ENCODE measurements around the gene SIPA1L3. TPM values are rescaled to one million over a fixed set of nuclear protein-coding genes. Genes with fewer than 3 reads are reported as not detected.

Gene SIPA1L3
- total RNA-seq, 4 donors from 2014 or later: 50.0 to 69.8 (median 53.6) TPM

DNA sequence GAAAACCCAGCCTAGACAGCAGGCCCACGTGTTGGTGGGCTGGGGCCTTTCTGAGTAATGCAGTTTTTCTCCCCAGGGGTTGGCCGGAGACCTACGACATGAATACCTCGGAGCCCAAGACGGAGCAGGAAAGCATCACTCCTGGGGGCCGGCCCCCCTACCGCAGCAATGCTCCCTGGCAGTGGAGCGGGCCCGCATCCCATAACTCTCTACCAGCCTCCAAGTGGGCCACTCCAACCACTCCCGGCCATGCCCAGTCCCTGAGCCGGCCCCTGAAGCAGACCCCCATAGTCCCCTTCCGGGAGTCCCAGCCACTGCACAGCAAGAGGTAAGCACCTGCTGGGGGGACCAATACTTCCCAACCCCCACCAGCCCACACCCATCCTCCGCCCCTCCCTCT lies 234.1 kb downstream of the SIPA1L3 start:
- H3K4me3 ChIP-seq (ENCODE audit: low read depth, poor library complexity, severe bottlenecking): no peak overlapping the region
- WGBS, 2 donors: 93 to 96% methylated on average over 13 of the region's 13 CpGs
- no peak for DNase-seq (ENCODE audit: low spot score in 2 of 2)
- intact Hi-C loops (cut with DNase I; ENCODE audit: low total_unique reads): loop anchor here (10.0 kb wide), 1 partner anchor 84 kb away; the partner anchor contains the start of gene DPF1
- no peak for TF ChIP-seq POLR2A (IDR thresholded peaks at IDR 0.05)
- TF ChIP-seq, protein P1, sequence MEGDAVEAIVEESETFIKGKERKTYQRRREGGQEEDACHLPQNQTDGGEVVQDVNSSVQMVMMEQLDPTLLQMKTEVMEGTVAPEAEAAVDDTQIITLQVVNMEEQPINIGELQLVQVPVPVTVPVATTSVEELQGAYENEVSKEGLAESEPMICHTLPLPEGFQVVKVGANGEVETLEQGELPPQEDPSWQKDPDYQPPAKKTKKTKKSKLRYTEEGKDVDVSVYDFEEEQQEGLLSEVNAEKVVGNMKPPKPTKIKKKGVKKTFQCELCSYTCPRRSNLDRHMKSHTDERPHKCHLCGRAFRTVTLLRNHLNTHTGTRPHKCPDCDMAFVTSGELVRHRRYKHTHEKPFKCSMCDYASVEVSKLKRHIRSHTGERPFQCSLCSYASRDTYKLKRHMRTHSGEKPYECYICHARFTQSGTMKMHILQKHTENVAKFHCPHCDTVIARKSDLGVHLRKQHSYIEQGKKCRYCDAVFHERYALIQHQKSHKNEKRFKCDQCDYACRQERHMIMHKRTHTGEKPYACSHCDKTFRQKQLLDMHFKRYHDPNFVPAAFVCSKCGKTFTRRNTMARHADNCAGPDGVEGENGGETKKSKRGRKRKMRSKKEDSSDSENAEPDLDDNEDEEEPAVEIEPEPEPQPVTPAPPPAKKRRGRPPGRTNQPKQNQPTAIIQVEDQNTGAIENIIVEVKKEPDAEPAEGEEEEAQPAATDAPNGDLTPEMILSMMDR (IDR thresholded peaks at IDR 0.05): no peak

DNA sequence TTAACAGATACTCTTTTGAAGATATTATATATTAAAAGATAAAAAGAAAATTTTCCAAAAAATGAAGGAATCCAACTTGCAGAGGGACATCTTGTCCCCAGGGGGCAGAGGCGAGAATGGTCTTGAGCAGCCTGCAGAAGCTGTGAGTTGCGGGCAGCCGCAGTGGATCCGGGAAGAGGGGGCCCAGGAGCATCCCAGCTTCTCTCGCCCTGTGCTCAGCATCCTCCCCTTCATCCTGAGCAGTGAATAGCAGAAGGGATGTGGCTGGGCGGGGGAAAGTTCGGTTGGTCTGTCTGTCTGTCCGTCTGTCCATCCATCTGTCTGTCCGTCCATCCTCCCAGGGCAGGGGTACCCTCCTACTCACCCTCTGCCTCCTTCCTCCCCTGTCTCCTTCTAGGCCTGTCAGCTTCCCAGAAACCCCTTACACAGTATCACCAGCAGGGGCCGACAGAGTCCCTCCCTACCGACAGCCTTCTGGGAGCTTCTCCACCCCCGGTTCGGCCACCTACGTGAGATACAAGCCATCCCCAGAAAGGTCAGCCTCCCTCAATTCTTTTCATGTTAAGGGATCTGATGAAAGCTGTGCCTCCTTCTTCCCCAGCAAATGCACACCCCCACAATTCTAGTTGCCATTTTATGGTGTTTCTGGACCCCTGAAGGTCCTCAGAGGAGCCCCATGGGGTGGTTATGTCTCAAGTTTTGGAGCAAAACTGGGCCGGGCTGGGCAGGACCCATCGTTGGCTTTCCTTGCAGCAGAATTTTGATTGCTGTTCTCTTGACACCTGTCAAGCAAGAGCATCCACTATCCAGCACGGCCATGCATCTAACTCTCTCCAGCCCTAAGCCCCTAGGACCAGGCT lies 235.4 kb downstream of the SIPA1L3 start:
- peak in 1 of 2 donors; percentile 54 for DNase-seq (ENCODE audit: low spot score in 2 of 2)
- intact Hi-C loops (cut with DNase I; ENCODE audit: low total_unique reads): loop anchor here (10.0 kb wide), 1 partner anchor 82 kb away; the partner anchor contains the start of gene DPF1
- no peak overlapping the region for H3K4me3 ChIP-seq (ENCODE audit: low read depth, poor library complexity, severe bottlenecking)
- TF ChIP-seq, protein P1 (IDR thresholded peaks at IDR 0.05): peak in 1 of 3 donors; percentile 21
- TF ChIP-seq POLR2A (IDR thresholded peaks at IDR 0.05): no peak
- 57 to 58% methylated on average over 17 of the region's 17 CpGs for WGBS, 2 donors

DNA sequence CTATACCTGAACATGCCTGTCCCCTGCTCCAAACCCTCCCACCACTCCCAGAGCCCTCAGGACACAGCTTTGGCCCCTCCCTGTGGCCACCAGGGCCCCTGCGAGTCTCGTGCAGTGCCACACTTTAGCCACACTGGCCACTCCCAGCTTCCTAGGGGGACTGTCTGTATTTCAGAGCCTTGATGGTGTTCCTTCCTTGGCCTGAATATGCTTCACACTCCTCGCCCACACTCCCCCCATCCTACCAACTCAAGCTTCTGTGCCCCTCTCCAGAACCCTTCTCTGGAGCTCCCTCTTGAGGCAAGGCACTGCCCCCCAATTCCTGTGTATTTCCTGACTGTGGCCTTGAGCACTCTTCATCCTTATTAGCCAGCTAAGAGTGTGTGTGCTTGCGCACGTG lies 236.8 kb downstream of the SIPA1L3 start:
- 85 to 89% methylated on average over 5 of the region's 5 CpGs for WGBS, 2 donors
- intact Hi-C loops (cut with DNase I; ENCODE audit: low total_unique reads): loop anchor here (10.0 kb wide), 1 partner anchor 81 kb away; the partner anchor contains the start of gene DPF1
- no peak for DNase-seq (ENCODE audit: low spot score in 2 of 2)
- no peak overlapping the region for H3K4me3 ChIP-seq (ENCODE audit: low read depth, poor library complexity, severe bottlenecking)
- TF ChIP-seq, protein P1 (IDR thresholded peaks at IDR 0.05): no peak
- TF ChIP-seq POLR2A (IDR thresholded peaks at IDR 0.05): no peak

DNA sequence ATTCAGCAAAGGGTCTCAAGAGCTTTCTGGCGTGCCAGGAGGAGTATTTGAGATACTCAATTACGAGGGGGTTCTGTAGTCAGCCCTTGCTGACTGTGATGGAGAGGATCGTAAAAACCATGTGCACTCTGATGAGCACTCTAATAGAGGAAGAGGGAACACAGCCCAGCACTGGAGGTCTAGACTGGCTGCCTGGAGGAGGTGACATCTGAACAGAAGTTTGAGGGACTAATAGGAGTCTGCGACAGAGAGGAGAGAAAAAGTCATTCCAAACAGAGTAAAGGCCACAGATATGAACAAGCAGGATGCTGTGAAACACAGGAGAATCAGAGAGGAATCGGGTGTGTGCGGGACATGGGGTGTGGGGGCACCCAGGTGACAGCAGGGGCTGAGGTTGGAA lies 237.7 kb downstream of the SIPA1L3 start:
- DNase-seq (ENCODE audit: low spot score in 2 of 2): no peak
- intact Hi-C loops (cut with DNase I; ENCODE audit: low total_unique reads): loop anchor here (10.0 kb wide), 1 partner anchor 80 kb away; the partner anchor contains the start of gene DPF1
- 95 to 96% methylated on average over 6 of the region's 6 CpGs for WGBS, 2 donors
- TF ChIP-seq, protein P1 (IDR thresholded peaks at IDR 0.05): no peak
- TF ChIP-seq POLR2A (IDR thresholded peaks at IDR 0.05): no peak
- no peak overlapping the region for H3K4me3 ChIP-seq (ENCODE audit: low read depth, poor library complexity, severe bottlenecking)

DNA sequence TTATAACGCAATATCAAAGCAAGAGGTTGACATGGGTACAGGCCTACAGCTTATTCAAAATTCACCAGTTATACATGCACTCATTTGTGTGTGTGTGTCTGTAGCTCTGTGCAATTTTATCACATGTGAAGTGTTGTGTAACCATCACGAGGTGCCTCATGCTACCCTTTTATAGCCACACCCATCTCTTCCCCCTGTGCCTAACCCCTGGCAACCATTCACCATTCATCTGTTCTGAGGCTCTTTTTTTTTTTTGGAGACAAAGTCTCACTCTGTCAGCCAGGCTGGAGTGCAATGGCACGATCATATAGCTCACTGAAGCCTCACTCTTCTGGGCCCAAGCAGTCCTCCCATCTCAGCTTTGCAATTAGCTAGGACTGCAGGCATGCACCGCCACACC lies 238.6 kb downstream of the SIPA1L3 start:
- DNase-seq (ENCODE audit: low spot score in 2 of 2): peak in 1 of 2 donors; percentile 91
- intact Hi-C loops (cut with DNase I; ENCODE audit: low total_unique reads): loop anchor here (10.0 kb wide), 1 partner anchor 79 kb away; the partner anchor contains the start of gene DPF1
- H3K4me3 ChIP-seq (ENCODE audit: low read depth, poor library complexity, severe bottlenecking): no peak overlapping the region
- TF ChIP-seq, protein P1 (IDR thresholded peaks at IDR 0.05): no peak
- TF ChIP-seq POLR2A (IDR thresholded peaks at IDR 0.05): no peak
- 38 to 43% methylated on average over 4 of the region's 4 CpGs for WGBS, 2 donors

Measured in lower leg skin (tissue), 4 donors.